Glomerular endothelial cell (primary cell): ENCODE measurements around the gene TTC9. TPM values are rescaled to one million over a fixed set of nuclear protein-coding genes. Genes with fewer than 3 reads are reported as not detected.
"Not testable (repeated sequence)": the region's sequence is repeated elsewhere in the genome, so short reads cannot be mapped to it uniquely, and the experiment has no call there.

Experiments used
- DNase-seq: peaks from one replicate; pipeline ENCODE4 v3.0.0-alpha.2; 2011; ENCODE audit warnings: low read depth, low spot score; ENCODE audit errors: extremely low read depth
- total RNA-seq: library from RNA; depleted of rRNA; stranded (reverse); fragments of >200 nt; gene quantifications from 2 replicates; pipeline ENCODE4 v1.2.3, GENCODE V29; 2015

Gene TTC9
- total RNA-seq, 1 donor from 2014 or later: 0.76 TPM

- no peak for DNase-seq
Observed at GRCh38 chr14:70671652-70672644, 30.2 kb downstream of the TTC9 start.

- DNase-seq: no peak
Observed at GRCh38 chr14:70677341-70677740, 35.6 kb downstream of the TTC9 start.

- DNase-seq: no peak
Observed at GRCh38 chr14:70680748-70681147, 39.0 kb downstream of the TTC9 start.

- DNase-seq: no peak
Observed at GRCh38 chr14:70683983-70684382, 42.3 kb downstream of the TTC9 start.

- no peak for DNase-seq
Observed at GRCh38 chr14:70685474-70686197, 43.9 kb downstream of the TTC9 start.

- no peak for DNase-seq
Observed at GRCh38 chr14:70692210-70692609, 50.5 kb downstream of the TTC9 start.

GRCh38 chr14:70696026-70696425 is 54.3 kb downstream of the TTC9 start:
- DNase-seq: no peak

GRCh38 chr14:70697701-70698100 is 56.0 kb downstream of the TTC9 start:
- DNase-seq: no peak

GRCh38 chr14:70698288-70698687 is 56.6 kb downstream of the TTC9 start:
- no peak for DNase-seq

- no peak for DNase-seq
Observed at GRCh38 chr14:70699646-70700045, 57.9 kb downstream of the TTC9 start.

GRCh38 chr14:70700955-70701585 is 59.4 kb downstream of the TTC9 start:
- DNase-seq: no peak

- no peak for DNase-seq
Observed at GRCh38 chr14:70701610-70702009, 59.9 kb downstream of the TTC9 start.

GRCh38 chr14:70702161-70702560 is 60.4 kb downstream of the TTC9 start:
- no peak for DNase-seq

- not testable (repeated sequence) for DNase-seq
Observed at GRCh38 chr14:70703621-70704168, 62.0 kb downstream of the TTC9 start.

- no peak for DNase-seq
Observed at GRCh38 chr14:70704960-70705359, 63.2 kb downstream of the TTC9 start.

GRCh38 chr14:70706177-70706576 is 64.5 kb downstream of the TTC9 start:
- no peak for DNase-seq

GRCh38 chr14:70707138-70708038 is 65.7 kb downstream of the TTC9 start:
- DNase-seq: no peak

- DNase-seq: no peak
Observed at GRCh38 chr14:70708717-70709570, 67.2 kb downstream of the TTC9 start.
